Fibroblast of pulmonary artery (primary cell): Measurements from ENCODE around the gene PRXL2B.

ENCODE experiments used
- DNase-seq: peaks from one replicate; pipeline ENCODE4 v3.0.0-alpha.2; 2010; ENCODE audit warnings: low read depth
- H3K4me3 ChIP-seq: replicated peaks from 2 replicates; pipeline ENCODE4 v1.5.1; 2011; ENCODE audit warnings: low read depth, mild to moderate bottlenecking, control low read depth, low read length, moderate library complexity
- CTCF ChIP-seq: IDR thresholded peaks from 2 replicates; pipeline ENCODE4 v1.5.1; 2011; ENCODE audit warnings: mild to moderate bottlenecking, control low read depth, low read length, inconsistent platforms; ENCODE audit errors: missing control alignments

PRXL2B gene

GRCh38 chr1:2605509-2606395 is 19.2 kb downstream of the PRXL2B start:
- DNase-seq: no peak
- no peak overlapping the region for H3K4me3 ChIP-seq
- no peak for TF ChIP-seq CTCF

GRCh38 chr1:2606396-2606880 is 19.9 kb downstream of the PRXL2B start:
- no peak for DNase-seq
- H3K4me3 ChIP-seq: no peak overlapping the region
- TF ChIP-seq CTCF: no peak

- TF ChIP-seq CTCF: no peak
- no peak for DNase-seq
- H3K4me3 ChIP-seq: no peak overlapping the region
These were observed 20.5 kb downstream of the PRXL2B start for GRCh38 chr1:2606881-2607621.

GRCh38 chr1:2607641-2608091 is 21.1 kb downstream of the PRXL2B start:
- TF ChIP-seq CTCF: no peak

GRCh38 chr1:2609319-2610035 is 22.9 kb downstream of the PRXL2B start:
- no peak for TF ChIP-seq CTCF
- no peak overlapping the region for H3K4me3 ChIP-seq
- DNase-seq: no peak

More at GRCh38 chr1:2607641-2608091, 21.1 kb downstream of the PRXL2B start:
- H3K4me3 ChIP-seq: no peak overlapping the region
- DNase-seq: no peak

- no peak for DNase-seq
- no peak overlapping the region for H3K4me3 ChIP-seq
These were observed 23.7 kb downstream of the PRXL2B start for GRCh38 chr1:2610036-2610959.

More at GRCh38 chr1:2610036-2610959, 23.7 kb downstream of the PRXL2B start:
- TF ChIP-seq CTCF: no peak
